CMK (cell line): ENCODE measurements around the gene CCDC200.
"Not testable (repeated sequence)": the region's sequence is repeated elsewhere in the genome, so short reads cannot be mapped to it uniquely, and the experiment has no call there.

Experiments used
- DNase-seq: peaks from one replicate; pipeline ENCODE4 v3.0.0-alpha.2; 2010; ENCODE audit warnings: low read depth

CCDC200 gene

DNA sequence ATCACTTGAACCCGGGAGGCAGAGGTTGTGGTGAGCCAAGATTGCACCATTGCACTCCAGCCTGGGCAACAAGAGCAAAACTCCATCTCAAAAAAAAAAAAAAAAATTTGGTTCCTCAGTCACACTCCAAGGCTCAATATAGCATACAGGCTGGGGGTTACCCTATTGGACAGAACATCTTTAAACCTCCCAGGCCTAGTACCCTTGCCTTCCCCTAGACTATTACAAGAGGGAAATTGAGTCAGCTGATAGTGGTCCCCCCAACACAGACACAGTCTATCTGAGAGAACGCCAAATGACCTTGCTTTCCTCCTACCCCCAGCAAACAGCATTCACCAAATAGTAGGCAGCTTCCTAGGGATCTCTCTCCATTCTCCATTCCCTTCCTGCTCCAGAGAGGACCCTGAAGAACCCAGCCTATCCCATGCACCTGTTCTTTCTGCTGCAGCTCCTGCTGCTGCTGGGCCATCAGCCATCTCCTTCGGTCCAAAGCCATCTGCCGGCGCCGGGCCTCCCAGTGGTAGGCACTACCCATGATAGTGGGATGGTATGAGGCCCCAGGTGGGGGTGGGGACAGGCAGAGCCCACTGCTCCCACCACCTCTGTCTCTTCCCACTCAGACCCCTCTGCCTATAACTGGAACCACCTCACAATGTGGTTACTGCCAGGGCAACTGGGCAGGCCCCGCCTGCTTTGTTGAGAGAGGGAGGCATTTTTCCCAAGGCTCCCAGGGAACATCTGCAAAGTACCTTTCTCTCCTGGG lies at the start of gene CCDC200:
Gene CCDC200, minus strand, starts transcription at position 604 of the 763 bp plus-strand sequence. Its CDS starts 69 bp downstream, at position 535.
- not testable (repeated sequence) for DNase-seq

DNA sequence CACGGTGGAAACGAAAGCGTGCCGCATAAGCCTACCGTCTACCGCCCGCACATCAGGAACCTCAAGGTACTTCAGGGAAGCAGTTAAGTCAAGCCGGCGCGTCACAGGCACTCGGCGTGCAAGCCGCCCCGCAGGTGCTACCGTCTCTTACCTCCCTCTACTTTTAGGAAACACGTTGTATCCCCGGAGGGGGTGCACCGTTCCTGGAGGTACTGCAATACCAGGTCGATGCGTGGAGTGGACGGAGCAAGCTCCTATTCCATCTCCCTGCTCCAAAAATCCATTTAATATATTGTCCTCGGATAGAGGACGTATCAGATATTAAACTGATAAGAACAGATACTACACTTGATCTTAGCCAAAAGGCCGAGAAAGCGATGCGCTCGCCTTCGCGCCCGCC lies 44.5 kb upstream of the CCDC200 start:
- not testable (repeated sequence) for DNase-seq

DNA sequence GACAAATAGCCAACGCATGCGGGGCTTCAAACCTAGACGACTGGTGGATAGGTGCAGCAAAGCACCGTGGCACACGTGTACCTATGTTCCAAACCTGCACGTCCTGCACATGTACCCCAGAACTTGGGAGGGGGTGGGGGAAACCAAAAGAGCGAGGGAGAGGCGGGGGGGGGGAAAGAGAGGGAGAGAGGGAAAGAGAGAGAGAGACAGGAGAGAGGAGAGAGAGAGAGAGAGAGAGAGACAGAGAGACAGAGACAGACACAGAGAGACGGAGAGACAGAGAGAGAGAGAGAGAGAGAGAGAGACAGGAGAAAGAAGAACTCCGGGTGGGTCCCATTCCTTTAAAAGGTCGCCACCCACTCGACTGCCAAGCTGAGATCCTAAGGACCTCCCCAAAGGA lies 44.1 kb upstream of the CCDC200 start:
- DNase-seq: not testable (repeated sequence)

DNA sequence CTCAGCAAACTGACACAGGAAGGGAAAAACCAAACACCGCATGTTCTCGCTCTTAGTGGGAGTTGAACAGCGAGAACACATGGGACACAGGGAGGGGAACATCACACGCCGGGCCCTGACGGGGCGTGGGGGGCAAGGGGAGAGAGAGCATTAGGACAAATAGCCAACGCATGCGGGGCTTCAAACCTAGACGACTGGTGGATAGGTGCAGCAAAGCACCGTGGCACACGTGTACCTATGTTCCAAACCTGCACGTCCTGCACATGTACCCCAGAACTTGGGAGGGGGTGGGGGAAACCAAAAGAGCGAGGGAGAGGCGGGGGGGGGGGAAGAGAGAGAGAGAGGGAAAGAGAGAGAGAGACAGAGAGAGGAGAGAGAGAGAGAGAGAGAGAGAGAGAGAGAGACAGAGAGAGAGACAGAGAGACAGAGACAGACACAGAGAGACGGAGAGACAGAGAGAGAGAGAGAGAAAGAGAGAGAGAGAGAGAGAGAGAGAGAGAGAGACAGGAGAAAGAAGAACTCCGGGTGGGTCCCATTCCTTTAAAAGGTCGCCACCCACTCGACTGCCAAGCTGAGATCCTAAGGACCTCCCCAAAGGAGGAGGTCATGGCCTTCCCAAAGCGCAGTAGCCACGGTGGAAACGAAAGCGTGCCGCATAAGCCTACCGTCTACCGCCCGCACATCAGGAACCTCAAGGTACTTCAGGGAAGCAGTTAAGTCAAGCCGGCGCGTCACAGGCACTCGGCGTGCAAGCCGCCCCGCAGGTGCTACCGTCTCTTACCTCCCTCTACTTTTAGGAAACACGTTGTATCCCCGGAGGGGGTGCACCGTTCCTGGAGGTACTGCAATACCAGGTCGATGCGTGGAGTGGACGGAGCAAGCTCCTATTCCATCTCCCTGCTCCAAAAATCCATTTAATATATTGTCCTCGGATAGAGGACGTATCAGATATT lies 42.4 kb upstream of the CCDC200 start:
- DNase-seq: not testable (repeated sequence)

DNA sequence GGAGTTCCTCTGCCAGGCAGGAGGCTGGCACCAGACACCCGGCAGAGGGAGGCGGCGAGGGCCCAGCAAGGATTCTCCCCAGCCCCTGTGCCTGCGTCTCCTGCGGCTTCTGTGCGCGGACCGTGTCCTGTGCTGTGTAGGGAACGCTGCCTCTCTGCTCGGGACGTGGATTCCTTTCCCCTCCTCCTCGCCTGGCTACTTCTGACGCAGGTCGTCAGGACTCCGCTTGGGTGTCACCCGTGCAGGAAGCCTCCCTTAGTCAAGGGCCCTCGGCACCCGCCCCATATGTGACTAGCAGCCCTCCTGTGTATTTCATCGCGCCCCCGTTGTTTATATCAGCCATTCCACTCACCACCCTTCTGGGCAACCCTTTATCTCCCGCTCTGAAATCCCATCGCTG lies 18.0 kb upstream of the CCDC200 start:
- DNase-seq: not testable (repeated sequence)

DNA sequence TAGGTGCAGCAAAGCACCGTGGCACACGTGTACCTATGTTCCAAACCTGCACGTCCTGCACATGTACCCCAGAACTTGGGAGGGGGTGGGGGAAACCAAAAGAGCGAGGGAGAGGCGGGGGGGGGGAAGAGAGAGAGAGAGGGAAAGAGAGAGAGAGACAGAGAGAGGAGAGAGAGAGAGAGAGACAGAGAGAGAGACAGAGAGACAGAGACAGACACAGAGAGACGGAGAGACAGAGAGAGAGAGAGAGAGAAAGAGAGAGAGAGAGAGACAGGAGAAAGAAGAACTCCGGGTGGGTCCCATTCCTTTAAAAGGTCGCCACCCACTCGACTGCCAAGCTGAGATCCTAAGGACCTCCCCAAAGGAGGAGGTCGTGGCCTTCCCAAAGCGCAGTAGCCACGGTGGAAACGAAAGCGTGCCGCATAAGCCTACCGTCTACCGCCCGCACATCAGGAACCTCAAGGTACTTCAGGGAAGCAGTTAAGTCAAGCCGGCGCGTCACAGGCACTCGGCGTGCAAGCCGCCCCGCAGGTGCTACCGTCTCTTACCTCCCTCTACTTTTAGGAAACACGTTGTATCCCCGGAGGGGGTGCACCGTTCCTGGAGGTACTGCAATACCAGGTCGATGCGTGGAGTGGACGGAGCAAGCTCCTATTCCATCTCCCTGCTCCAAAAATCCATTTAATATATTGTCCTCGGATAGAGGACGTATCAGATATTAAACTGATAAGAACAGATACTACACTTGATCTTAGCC lies 12.4 kb upstream of the CCDC200 start:
- DNase-seq: not testable (repeated sequence)

DNA sequence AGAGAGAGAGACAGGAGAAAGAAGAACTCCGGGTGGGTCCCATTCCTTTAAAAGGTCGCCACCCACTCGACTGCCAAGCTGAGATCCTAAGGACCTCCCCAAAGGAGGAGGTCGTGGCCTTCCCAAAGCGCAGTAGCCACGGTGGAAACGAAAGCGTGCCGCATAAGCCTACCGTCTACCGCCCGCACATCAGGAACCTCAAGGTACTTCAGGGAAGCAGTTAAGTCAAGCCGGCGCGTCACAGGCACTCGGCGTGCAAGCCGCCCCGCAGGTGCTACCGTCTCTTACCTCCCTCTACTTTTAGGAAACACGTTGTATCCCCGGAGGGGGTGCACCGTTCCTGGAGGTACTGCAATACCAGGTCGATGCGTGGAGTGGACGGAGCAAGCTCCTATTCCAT lies 11.2 kb upstream of the CCDC200 start:
- not testable (repeated sequence) for DNase-seq

DNA sequence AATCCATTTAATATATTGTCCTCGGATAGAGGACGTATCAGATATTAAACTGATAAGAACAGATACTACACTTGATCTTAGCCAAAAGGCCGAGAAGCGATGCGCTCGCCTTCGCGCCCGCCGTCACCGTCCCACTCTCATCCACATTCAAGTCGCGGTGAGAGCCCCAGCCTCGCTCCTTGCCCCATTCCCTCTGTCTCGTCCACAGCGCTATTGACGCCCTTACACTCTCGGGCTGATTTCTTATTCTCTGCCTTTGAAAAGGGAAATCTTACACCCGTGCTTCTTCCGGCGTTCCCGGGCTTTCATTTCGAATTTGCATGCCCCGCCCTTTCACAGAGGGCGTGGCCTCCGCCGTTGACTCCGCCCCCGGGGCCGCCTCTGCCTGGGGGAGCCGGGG lies 5.5 kb upstream of the CCDC200 start, which contains the start of gene RNU2-1:
Gene RNU2-1, minus strand, starts transcription at position 101 of the 400 bp plus-strand sequence.
- DNase-seq: not testable (repeated sequence)

DNA sequence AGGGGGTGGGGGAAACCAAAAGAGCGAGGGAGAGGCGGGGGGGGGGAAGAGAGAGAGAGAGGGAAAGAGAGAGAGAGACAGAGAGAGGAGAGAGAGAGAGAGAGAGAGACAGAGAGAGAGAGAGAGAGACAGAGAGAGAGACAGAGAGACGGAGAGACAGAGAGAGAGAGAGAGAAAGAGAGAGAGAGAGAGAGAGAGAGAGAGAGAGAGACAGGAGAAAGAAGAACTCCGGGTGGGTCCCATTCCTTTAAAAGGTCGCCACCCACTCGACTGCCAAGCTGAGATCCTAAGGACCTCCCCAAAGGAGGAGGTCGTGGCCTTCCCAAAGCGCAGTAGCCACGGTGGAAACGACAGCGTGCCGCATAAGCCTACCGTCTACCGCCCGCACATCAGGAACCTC lies 4.8 kb upstream of the CCDC200 start:
- not testable (repeated sequence) for DNase-seq

DNA sequence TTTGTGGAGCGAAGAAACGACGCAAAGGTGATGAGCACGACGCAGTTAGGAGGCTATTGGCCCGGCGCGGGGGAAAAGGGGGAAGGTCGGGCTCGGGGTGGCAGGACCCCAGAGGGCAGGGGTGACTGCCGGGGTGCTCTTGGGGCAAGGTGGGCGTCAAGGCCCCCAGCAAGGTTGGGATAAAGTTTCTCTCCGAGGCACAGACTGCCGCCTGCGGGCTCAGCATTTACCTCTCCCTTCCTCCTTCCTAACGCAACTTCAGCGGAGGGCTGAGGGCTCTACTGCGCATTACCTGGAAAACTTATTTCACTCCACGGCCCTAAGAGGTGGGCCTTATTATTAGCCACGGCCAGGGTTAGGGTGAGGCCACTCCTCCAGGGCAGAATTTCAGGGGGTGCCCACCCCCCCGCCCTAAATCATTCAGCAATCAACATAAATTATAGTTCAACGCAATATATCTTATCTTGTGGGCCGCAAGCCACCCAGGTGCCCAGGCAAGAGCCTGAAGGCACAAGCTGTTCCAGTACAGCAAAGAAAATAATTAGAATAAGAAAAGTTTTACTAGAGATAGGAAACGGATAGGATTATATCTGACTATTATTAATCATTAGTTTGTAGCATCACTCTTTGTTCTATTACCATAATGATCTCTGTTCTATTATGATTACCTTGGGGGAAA lies 3.7 kb upstream of the CCDC200 start:
- DNase-seq: not testable (repeated sequence)

DNA sequence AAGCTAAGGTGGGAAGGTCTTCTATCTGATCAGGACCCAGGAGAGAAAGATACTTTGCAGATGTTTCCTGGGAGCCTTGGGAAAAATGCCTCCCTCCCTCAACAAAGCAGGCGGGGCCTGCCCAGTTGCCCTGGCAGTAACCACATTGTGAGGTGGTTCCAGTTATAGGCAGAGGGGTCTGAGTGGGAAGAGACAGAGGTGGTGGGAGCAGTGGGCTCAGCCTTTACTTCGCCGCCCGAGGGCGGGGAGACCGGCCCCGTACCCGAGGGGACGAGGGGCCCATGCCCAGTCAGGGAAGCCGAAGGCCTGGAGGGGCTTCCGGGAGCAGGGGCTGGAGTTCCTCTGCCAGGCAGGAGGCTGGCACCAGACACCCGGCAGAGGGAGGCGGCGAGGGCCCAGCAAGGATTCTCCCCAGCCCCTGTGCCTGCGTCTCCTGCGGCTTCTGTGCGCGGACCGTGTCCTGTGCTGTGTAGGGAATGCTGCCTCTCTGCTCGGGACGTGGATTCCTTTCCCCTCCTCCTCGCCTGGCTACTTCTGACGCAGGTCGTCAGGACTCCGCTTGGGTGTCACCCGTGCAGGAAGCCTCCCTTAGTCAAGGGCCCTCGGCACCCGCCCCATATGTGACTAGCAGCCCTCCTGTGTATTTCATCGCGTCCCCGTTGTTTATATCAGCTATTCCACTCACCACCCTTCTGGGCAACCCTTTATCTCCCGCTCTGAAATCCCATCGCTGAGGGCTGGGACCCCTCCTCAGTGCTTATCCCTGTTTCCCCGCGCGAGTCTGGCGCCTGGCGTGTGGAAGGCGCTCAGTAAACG lies 3.0 kb upstream of the CCDC200 start:
- DNase-seq: not testable (repeated sequence)

DNA sequence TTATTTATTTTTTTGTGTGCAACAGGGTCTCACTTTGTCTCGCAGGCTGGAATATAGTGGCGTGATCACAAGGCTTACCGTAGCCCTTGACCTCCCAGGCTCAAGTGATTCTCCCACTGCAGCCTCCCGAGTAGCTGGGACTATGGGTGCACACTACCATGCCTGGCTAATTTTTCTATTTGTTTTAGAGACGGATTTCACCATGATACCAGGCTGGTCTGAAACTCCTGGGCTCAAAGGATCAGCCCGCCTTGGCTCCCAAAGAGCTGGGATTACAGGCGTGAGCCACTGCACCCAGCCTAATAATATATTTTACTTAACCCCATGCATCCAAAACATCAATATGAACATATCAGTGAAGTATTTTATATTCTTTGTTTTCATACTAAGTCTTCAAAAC lies 2.0 kb downstream of the CCDC200 start:
- no peak for DNase-seq

DNA sequence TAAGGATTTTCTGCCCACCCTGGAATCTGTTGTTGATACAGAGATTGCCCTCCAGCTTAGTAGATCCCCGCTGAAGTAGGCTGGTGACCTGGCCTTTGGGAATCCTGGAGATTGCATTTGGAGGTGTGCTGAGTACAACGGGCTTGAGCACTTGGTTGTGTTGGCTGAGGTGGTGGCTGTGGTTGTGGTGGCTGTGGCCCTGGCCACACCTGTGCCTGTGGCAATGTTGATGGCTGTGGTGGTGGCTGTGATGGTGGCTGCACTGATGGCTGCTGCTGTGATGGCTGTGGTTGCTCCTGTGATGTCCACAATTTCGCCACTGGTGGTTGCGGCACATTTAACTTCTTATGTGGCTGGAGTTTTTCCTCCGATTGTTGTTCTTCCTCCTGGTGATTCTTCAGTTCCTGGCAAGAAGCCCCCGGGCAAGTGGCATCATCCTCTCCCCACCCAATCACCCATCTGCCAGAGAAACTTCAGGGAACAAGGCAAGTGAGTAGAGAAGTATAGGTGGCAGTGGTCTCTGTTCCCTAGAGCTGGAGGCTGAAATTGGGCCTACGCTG lies 4.2 kb downstream of the CCDC200 start:
- no peak for DNase-seq

DNA sequence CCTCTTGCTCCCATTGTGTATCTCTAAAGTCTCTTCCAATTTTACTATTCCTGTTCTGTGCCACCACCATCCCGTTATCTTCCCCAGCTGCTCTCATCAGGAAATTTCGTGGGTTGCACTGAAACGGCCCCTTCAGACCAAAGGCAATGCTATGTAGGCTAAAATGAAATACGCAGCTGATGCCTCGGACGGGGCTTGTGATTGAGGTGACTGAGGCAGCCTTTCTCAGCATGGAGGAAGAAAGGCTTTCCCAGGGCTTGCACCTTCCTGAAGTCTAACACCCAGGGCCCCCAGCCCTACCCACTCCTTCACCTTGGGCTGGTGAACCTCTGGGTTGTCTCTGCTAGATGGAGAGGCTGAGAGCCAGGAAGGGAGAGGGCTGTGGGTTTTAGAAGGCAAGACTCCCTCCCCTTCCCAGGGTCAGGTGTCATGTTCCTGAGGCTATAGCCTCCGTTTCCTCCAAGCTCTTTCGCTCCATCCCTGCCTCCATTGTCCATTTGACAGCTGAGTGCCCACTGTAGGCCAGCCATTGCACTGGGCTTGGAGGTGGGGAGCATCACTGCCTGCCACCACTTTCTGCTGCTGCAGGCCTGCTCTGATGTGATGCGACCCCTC lies 7.8 kb downstream of the CCDC200 start:
- DNase-seq: no peak

DNA sequence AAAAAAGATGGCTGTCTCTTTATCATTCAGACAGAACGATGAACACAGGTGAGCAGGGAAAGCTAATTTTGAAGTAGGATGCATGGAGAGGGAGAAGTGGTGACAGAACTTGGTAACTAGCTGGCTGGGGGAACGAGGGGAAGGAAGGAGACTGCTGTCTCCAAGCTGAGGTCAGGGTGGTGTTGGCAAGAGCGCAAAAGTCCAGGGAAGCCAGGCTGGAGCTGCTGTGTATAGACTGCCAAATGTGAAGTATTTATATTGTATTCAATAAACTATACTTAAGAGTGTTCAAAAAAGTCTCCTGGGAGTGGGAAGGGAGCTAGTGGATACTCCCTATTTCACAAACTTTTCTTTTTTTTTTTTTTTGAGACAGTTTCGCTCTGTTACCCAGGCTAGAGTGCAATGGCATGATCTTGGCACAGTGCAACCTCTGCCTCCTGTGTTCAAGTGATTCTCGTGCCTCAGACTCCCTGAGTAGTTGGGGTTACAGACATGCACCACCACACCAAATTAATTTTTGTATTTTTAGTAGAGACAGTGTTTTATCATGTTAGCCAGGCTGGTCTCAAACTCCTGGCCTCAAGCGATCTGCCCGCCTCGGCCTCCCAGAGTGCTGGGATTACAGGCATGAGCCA lies 8.6 kb downstream of the CCDC200 start:
- no peak for DNase-seq

DNA sequence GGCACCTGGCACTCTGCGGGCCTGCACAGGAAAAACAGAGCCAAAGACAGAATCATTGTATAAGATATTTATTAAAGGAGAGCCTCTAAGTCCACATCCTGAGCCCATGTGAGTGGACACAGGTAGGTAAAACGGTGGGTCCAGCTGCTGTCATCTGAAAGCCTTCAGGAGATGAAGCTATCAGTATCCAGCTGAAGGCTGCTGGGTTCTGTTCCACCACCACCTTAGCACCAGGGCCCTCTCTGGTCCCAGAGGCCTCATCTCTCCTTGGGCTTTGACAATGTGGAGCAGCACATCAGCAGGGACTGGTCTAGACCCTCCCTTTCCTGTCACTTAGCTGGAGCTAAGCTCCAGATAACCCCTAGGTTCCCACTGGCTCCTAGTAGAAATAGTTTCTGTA lies 9.4 kb downstream of the CCDC200 start:
- DNase-seq: no peak

DNA sequence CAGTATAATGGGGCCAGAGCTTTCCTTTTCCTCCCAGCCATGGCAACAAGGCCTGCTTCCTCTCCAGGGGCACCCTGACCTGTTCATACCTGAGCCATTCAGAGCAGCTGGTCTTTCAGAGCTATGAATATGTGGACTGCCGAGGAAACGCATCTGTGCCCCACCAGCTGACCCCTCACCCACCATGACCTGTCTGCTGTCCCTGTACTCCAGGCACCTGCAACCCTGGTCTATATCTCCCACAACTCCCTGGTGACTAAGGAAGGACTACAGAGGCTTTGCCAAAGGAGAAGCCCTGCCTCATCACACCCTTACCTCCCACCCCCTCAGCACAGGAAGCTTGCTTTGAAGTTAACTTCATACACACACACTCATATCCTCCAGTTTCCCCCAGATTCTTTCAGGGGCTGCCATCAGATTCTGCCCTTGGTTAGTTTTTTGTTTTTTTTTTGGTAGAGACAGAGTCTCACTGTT lies 10.8 kb downstream of the CCDC200 start:
- no peak for DNase-seq

DNA sequence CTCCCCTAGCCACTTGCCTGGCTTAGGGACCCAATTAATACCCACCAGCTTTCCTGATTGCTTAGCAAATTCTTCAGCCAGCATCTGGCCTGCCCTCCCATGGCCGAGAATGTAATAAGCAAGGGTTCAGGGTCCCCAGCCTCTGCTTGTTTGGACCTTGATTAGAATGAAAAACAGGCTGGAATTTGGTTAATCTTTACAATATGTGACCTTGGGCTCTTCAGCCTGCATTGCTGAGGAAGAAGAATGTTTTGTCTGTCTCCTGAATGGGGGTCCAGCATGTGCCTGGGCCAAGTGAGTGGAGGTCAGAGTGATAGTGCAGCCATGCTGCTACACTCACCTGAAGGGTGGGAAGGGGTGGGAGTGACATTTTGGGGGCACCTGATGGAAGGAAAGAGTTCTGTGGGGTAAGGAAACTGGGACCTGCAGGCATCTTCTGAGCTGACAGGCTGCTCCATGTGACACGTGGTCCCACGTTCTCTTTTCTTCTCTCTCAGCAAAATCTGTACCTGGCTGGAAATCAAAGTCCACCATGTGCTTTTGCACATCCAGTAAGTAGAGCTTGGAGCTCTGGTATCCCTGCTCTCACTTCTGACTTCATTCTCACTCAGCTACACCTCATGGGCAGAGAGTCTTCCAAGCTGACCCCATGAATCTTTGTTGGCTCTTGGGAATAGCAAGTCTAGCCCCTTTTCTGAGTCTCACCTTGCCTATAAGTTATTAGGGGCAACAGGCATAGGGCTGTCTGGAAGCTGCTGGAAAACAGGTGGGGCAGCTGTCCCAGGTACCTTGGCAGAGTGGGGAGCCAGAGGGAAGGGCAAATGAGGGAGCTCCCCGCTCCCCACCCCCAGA lies 11.4 kb downstream of the CCDC200 start:
- DNase-seq: no peak
